HG03060 (cell line): ENCODE results near the gene SDHB.

Experiments
- ATAC-seq: cut with Tn5 transposase; IDR thresholded peaks from one replicate; pipeline ENCODE4 v1.9.1; 2021; ENCODE audit warnings: low read depth, moderate number of reproducible peaks; ENCODE audit not compliant: unreplicated experiment

The SDHB gene

DNA sequence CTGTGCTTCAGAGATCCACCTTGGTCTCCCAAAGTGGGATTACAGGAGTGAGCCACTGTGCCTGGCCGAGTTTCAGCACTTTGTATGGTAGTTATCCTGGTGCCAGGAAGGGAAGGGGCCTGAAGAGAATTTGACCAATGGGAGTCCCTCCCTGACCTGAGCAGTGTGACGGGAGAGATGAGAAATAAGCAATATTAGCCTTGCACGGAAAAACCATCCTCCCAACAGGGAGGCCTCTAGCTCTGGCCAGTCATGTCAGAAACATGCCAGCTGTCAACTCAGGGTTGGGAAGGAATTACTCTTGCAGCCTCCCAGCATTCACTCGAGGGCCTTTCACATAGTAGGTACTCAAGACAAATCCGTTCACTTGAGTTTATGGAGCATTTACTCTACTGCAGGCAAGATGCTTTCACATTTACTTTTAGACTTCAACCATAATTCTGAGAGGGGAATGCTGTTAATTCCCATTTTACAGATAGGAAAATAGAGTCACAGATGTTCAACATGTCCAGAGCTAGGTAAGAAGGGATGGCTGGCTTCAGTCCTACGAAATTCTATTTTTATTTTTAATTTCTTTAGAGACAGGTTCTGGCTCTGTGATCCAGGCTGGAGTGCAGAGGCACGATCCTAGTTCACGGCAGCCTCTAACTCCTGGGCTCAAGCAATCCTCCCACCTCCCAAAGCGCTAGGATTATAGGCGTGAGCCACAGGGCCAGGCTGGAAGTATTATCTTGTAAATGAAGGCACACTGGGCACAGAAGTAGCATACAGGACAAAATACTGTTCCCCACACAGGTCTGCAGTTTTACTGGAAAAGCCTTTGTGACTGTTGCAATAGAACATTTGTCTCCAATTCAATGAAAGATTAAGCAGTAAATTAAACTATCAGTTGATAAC lies 38.9 kb downstream of the SDHB start:
- ATAC-seq: no peak

DNA sequence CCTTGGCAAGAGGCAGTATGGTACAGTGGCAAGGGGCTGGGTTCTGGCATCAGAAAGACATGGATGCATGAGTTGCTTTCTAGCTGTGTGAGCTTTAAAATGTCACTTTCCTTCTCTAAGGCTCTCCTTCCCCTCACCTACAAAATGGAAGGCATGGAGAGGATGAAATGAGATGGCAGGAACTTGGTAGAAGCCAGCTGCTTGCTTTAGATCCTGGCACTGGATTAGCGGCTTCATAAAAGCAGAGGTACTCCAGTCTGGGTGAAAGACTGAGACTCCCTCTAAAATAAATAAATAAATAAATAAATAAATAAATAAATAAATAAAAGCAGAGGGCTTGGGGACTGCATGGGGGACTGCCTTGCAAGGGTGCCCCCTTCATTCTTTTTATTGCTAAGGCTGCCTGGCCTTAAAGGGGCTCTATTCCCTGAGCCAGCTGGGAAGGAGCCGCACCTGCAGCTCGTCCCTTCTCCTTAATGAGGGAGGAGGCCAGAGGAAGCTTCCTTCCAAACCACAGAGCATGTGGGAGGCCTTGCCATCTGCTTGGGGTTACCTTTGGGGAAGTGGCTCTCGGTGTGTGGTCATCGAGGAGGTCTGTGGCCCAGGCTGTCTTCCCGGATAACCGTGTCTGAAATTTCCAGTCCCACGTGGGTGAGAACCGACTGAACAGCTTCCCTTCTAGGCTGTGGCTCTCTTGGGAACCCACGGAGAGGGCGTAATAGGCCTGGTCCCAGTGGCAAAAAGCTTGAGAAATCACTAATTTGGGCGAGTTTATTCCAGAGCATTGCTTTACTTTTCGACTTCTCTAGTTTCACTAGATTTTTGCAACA lies 40.1 kb downstream of the SDHB start:
- ATAC-seq: no peak

DNA sequence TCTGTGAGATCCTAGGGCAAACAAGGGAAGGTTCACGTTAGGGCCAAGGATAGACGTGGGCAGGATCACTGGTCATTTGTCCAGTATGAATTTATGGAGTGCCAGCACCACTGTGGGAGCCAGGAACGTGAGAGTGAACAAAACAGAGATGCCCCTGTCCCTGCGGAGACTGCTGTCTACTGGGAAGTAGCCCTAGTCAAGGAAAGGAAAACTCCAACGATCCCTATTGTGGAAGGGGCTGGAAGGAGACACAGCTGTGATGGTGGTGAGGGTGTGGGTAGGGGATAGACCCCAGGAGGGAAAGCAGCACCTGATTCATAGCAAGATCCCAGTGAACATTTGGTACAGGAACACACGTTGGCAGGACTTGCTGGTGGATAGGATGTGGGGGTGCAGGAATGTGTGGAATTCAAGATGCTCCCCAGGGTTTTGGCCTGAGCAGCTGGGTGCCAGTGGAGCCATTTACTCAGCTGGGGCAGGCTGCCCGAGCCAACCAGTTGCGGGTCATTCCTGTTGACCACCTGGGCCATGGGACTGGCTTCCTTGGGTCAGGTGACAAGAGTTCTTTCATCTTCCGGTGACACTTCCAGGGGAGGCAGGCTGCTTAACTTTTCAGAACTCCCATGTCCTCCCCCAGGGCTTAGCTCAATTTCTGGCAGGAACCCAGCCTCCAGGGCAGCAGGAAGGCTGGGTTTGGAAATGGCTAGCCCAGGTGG lies 40.9 kb downstream of the SDHB start:
- no peak for ATAC-seq

DNA sequence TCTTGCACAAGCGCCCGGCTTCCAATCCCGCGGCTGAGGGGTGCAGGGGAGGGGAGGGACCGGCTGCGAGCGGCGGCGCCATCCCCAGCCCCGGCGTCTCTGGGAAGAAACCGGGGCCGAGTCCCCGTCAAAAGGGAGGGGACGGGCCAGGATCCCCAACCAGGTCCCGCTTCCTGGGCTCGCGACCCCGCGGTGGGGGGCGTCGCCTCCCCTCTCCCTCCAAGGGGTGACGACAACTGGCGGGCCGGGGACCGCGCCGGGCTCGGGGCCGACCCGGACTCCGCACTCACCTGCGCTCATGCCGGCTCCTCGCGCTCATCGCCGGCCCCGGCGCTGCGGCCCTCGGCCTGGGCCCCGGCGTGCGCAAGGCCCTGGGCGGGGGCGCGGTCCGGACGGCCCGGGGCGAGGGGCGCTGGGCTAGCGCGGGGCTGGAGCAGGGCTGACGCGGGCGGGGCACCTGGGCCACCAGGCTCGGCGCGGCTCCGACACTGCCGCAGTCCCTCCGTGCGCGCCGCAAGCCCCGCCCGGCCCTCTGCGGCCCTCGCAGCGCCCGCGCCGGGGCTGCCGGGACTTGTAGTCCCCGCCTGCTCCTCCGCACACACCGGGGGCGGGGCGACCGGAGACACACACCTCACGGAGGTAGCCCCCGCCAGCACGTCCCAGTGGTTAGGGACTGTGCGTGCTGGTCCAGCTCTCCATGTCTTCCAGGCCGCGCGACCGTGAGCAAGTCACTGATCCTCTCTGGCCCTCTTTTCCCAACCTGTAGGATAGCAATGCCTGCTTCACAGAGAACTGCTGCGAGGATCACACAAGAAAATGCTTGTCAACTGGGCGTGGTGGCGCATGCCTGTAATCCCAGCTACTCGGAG lies 42.2 kb downstream of the SDHB start, which contains the start of gene ATP13A2:
Gene ATP13A2, minus strand, starts transcription at position 490 of the 869 bp plus-strand sequence. Its CDS starts 190 bp downstream, at position 300.
- no peak for ATAC-seq

DNA sequence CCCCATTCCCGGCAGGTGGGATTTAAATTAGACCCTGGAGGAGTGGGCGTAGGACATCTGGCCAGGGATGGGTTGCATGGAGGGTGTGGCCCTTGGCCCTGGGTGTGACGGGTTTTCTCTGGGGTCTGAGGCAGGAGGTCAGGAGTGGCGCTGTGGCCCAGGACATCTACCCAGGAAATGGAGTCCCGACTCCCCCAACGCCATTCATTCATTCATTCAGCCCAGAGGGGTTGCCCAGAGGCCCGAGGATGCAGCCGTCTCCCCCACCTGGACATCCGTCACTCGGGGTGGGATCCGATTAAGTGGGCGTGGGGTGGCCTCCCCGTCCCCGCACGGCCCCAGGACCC lies 42.8 kb downstream of the SDHB start:
- no peak for ATAC-seq

DNA sequence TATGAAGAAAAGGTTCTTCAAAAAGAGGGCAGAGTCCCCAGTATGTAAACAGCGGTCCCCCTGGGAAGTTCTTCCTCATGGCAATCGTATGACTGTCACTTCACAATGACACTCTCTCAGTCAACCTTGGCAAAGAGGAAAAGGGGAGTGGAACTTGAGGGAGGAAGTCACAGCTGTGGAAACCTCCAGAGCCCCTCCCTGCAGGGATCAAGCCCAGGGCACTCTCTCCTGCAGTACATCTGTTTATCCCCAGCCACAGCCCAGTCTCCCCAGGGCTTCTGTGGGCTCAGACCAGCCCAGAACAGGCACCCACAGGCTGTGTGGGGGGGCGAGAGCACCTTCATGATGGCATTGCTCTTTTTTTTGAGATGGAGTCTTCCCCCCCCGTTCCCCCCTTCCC lies 44.1 kb downstream of the SDHB start:
- ATAC-seq: no peak

DNA sequence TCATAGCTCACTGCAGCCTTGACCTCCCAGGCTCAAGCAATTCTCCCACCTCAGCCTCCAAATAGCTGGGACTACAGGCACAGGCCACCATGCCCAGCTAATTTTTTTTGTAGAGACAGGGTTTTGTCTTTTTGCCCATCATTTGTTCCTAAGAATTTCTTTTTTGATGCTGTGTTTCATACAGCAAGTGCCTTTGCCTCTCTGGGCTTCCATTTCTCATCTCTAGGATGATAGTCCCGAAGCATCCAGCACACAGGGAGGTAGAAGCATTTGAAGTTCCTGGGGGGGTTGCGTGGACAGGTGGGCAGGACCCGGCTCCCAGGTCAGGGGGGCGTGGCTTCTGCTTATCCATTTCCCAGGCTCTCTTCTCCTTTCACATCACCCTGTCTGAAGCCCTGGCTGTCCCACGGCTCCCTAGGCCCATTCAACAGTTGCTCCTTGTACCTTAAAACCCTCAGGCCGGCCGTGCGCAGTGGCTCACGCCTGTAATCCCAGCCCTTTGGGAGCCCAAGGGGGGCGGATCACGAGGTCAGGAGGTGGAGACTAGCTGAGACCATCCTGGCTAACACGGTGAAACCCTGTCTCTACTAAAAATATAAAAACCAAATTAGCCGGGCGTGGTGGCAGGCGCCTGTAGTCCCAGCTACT lies 45.5 kb downstream of the SDHB start:
- ATAC-seq: no peak

DNA sequence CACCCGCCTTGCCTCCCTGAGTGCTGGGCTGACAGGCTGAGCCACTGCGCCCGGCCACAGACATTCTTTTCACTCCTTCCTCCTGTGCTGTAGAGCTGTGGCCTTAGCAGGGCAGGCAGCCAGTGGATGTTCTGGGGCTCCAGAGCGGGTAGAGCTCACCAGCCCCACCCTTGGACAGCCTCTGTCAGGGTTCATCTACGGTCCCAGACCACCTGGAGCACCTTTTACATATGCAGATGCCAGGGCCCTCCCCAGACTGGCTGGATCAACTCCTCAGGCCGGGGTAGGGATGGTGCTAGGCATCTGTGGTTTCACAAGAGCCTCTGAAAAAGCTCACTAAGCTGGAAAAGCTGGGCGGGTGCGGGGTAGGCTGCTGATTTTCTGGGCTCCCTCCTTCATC lies 46.7 kb downstream of the SDHB start:
- ATAC-seq: no peak

DNA sequence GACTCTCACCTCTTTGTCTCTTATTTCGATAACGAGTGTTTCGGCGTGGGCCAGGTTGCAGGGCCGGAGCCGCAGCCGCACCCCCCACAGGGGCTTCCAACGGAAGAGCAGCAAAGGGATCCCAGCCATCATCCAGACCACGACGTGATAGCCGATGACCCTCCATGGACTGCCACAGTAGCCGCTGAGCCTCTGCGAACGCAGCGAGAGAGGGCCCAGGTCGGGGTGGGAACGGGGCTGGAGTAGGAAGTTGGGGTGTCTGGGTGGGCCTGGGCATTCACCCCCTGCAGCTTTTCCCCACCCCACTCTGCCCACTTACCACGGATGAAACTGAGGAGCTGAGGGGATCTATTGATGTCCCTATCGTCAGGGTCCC lies 48.5 kb downstream of the SDHB start:
- no peak for ATAC-seq

DNA sequence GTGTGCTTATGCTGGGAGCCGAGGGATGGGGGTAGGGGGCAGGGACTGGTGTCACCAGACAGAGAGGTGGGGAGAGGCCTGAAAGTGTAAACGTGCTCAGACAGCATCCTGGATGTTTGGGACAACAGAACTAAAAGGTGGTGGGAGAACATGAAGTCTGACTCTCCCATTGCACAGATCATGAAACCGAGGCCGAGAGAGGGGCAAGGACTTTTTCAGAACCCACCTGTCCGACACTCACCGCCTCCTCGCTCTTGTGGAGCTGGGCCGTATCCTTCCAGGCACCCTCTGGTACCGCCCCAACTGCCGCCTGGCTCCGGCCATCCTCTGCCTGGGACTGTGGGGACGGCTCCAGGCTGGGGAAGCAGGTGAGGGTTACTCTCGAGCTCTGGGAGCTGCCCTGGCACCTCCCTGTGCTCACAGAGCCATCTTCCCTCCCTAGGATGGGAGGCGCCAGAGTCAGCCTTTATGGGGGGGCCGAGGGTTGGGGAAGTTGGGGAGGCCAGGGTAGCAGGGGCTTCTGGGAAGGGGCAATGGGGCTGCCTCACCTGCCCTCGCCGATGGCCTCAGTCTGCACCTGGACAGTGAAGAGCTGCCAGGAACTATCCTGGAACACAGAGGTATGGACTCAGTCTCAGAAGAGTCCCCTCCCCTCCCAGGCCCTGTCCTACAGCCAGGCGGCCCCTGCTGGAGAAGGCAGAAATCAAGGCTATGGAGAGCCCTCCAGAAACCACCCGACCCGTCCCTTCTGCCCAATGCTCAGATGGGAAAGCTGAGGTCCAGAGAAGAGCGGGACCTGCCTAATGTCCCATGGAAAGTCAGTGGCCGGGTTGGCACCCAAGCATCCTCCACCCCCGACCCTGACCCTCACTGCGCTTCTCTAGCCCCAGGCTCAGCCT lies 49.1 kb downstream of the SDHB start:
- ATAC-seq: no peak

DNA sequence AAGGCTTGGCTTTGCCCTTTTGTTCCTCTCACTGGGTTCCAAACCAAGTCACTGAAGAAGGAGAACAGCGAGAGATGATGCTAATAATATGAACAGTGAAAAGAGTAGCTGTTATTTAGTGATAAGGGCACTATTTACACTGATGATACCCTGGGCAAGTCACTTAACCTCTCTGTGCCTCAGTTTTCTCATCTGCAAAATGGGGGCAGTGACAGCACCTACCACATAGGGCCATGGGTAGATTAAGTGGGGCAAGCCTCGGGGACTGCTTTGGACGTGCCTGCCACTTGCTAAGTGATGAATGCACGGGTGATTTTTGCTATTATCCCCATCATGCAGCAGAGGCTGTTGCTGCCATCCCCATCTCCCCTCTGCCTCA lies 51.3 kb downstream of the SDHB start:
- no peak for ATAC-seq

DNA sequence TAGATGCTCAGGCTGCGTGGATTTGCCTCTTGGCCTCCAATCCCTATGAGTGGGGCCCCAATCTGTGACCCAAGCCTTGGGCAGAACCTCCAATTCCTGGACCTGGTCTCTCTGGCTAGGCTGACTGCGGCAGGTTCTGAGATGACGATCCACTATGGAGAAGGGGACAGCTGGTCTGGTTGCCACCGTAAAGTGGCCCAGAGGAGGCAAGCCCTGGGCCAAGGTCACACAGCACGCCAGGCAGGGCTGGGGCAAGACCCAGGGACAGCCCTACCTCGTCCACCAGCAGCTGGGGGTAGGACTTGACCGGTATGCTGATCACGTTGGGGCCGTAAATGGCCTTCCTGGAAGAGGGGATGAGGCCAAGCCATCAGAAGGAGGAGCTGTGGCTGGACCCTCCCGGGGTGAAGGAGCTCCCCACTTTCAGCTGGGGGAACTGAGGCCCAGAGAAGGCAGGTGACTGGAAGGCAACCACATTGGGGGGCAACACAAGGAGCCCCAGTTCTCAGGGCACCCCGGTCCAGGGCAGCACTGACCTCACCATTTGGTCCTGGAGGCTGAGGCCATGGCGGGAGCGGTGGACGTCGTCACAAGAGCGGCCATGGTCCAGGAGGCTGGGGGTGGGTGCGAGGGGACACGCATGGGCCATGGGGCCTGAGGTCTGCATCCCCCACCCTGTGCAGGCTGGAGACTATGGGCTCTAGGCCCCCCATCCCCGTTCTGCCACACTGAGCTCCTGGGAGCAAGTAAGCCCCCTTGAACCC lies 51.9 kb downstream of the SDHB start:
- ATAC-seq: no peak

DNA sequence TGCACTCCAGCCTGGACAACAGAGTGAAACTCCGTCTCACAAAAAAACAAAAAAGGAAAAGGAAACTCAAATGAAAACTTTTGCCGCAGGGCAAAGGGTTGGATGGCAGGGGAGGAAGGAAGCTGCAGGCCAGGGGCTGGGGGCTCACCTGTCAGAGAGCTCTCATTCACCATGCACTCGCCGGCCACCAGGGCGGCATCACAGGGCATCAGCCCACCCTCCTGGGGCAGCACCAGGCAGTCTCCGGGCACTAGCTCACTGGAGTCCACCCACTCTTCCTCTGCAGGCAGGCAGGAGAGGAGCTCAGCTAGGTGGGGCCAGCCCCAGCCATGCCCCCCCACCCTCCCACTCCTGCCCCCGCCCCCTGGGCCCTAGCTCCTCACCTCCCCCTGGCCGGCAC lies 54.0 kb downstream of the SDHB start:
- no peak for ATAC-seq

DNA sequence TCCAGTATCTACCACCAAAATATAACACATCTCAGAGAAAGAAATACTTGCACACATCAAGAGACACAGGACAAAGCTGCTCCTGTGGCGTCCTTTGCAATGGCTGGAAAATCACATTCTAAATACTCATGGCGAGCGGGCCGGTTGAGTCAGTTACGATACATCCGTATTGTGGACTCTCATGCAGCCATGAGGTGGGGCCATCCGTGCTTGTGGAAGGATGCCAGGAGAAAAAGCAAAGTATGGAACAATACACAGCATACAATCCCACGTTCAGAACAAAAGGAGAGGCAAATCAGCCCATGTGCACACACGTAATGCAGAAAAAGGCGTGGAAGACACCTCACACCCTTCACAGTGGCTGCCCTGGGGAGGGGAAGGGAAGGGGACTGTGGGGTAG lies 55.2 kb downstream of the SDHB start:
- ATAC-seq: no peak

DNA sequence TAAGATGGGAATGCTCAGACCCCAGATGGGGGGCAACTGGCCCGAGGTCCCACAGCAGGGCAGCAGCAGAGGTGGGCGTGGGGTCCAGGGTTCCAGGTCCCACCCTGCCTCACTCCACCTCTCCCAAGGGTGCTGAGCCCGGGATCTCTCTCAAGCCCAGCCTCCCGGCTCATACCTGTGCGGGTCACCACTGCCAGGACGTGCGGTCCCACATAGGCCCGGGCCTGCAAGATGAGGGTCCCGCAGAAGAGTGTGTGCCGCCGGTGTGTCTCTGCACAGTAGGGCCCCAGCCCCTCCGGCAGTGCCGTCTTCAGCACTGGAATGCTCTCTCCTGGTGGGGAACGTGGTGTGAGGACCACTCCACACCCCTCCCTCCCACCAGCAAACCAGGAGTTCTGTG lies 57.0 kb downstream of the SDHB start:
- ATAC-seq: no peak

DNA sequence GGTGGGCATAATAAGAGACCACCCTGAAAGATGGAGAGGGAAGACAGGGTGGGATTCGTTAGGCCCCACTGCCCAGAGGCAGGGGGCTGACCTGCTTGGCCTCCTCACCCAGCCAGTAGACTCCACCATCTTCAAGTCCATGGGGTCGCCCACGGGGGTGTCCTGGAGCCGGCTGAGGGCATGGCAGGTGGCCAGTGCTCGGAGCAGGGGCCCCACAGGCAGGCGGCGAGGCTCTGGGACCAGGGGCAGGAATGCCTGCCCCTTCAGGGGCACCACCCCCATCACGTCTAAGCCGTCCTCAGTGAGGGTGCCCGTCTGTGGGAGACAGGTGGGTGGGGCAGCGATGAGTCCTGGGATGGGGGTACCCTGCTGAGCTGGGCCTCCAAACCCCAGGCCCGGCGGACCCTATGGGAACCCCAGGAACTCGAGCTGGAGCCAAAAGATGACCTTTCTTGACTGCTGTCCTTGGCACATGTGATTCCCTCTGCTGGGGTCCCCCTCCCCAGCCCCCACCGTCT lies 60.3 kb downstream of the SDHB start:
- no peak for ATAC-seq

DNA sequence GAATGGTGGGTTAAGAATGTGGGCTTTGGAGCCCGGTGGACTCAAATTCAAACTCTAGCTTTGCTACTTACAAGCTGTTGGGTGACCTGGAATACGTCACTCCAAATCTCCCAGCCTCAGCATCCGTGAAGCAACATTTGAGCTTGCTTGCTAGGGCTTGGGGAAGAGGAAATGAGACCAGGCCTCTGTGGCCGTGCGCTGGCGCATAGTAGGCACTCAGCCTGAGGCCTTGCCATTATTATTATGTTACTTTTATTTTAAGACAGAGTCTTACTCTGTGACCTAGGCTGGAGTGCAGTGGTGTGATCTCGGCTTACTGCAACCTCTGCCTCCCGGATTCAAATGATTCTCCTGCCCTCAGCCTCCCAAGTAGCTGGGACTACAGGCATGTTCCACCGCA lies 61.2 kb downstream of the SDHB start:
- ATAC-seq: no peak

DNA sequence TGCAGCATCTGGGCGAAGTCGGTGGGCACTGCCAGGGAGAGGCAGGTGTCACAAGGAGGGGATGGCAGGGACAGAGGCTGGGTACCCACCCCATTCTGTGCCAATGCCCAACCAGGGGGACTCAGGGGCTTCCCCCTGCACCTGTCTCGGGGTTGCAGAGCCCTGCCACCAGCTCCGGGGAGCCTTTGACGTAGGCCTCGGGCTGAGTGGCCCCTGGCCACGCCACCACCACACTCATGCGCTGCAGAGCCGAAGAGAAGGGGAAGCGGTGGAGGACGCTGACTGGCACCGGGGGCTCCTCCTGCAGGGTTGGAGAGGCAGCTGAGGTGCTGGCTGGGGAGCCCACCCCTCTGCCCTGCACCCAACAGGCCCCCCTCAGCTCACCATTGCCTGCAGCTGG lies 61.7 kb downstream of the SDHB start:
- no peak for ATAC-seq
